ENCODE results near the gene ZGPAT. TPM values are rescaled to one million over a fixed set of nuclear protein-coding genes. Genes with fewer than 3 reads are reported as not detected.

The ZGPAT gene
- total and polyA plus RNA-seq, 2 of the 13 experiments (the other 11 are each of a cell fraction or from before 2014, with no cell fraction given), result 23.0 to 41.9 TPM

- no peak for TF ChIP-seq ZNF142 (CRISPR knock-in tag; IDR thresholded peaks at IDR 0.05)
- 0 out of 2 replicates have a peak, but pooled peaks have one; percentile 52 for TF ChIP-seq ATAD3A (CRISPR knock-in tag; IDR thresholded peaks at IDR 0.05)
- no peak; the same call in 1 of the 2 replicates for TF ChIP-seq NFE2L1 (CRISPR knock-in tag; IDR thresholded peaks at IDR 0.05; ENCODE audit: borderline replicate concordance)
- TF ChIP-seq ZNF772 (CRISPR knock-in tag; IDR thresholded peaks at IDR 0.05), result no peak
- no peak for TF ChIP-seq DMTF1 (CRISPR knock-in tag; IDR thresholded peaks at IDR 0.05)
- TF ChIP-seq SRY (CRISPR knock-in tag; IDR thresholded peaks at IDR 0.05), result no peak
- TF ChIP-seq ZSCAN9 (CRISPR knock-in tag; IDR thresholded peaks at IDR 0.05; ENCODE audit: borderline replicate concordance), result no peak
- no peak; the same call in 1 of the 2 replicates for TF ChIP-seq ZBTB7B (CRISPR knock-in tag; IDR thresholded peaks at IDR 0.05)
- peak; percentile 71; the same call in 1 of the 2 replicates for TF ChIP-seq ZNF343 (CRISPR knock-in tag; IDR thresholded peaks at IDR 0.05)
- no peak for TF ChIP-seq SCMH1 (CRISPR knock-in tag; IDR thresholded peaks at IDR 0.05; ENCODE audit: borderline replicate concordance)
- no peak; the same call in none of the 2 replicates for TF ChIP-seq ZNF225 (CRISPR knock-in tag; IDR thresholded peaks at IDR 0.05)
- TF ChIP-seq SNAI1 (CRISPR knock-in tag; IDR thresholded peaks at IDR 0.05; ENCODE audit: borderline replicate concordance), result no peak
- no peak; the same call in 1 of the 2 replicates for TF ChIP-seq ZNF12 (CRISPR knock-in tag; IDR thresholded peaks at IDR 0.05)
- no peak for TF ChIP-seq ZNF782 (CRISPR knock-in tag; IDR thresholded peaks at IDR 0.05; ENCODE audit: borderline replicate concordance)
- no peak for TF ChIP-seq NFIB (CRISPR knock-in tag; IDR thresholded peaks at IDR 0.05; ENCODE audit: borderline replicate concordance)
- TF ChIP-seq ZNF513 (CRISPR knock-in tag; conservative IDR thresholded peaks at IDR 0.05), result no peak
- TF ChIP-seq KLF13 (CRISPR knock-in tag; IDR thresholded peaks at IDR 0.05), result peak; percentile 84; the same call in 1 of the 2 replicates
- TF ChIP-seq ZNF746 (CRISPR knock-in tag; IDR thresholded peaks at IDR 0.05), result no peak
- TF ChIP-seq STAT5B (CRISPR knock-in tag; IDR thresholded peaks at IDR 0.05), result no peak
- no peak for TF ChIP-seq ZNF101 (CRISPR knock-in tag; IDR thresholded peaks at IDR 0.05; ENCODE audit: borderline replicate concordance, low read depth)
Observed at GRCh38 chr20:63708301-63709148, 686 bp downstream of the ZGPAT start (continued).
